HG02852 (cell line): Measurements from ENCODE around the gene EPSTI1.
A peak's percentile ranks its signal among the peaks of the same experiment; 100 is the strongest.
"Not testable (repeated sequence)": the region's sequence is repeated elsewhere in the genome, so short reads cannot be mapped to it uniquely, and the experiment has no call there.

Source experiments
- ATAC-seq: cut with Tn5 transposase; IDR thresholded peaks from one replicate; pipeline ENCODE4 v1.9.1; 2021; ENCODE audit warnings: mild to moderate bottlenecking, moderate library complexity; ENCODE audit not compliant: unreplicated experiment

EPSTI1 gene

DNA sequence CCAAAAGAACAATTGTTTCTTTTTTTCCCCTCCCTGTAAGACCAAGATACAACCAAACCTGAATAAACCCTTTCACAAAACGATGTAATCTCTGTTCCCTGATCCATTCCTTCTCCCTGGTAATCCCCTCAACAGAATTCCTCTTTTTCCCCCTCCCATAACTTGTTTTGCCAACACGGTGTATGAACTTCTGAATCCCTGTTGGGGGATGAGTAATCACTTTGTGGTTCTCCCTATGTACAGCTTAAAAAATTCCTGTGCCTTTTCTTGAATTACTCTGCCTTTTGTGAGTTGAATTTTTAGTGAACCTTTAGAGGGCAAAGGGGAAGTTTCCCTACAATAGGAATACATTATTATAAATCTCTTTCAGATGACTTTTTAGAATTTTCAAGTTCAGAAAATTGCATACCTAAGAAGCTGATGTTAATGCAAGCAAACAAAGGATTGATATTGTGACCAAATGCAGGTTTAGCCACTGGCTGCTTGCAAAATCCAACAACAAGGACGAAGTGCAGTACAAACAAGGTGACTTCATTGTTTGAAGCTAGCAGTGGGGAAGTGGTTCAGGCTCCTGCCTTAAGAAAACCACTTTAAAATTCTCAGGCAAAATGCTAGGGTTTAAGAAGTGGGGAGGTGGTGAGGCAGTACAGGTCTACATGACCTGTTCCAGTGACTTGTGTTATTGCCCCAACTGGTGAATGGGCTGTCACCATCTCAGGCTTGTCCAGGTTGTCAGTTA lies 15.0 kb upstream of the EPSTI1 start:
- no peak for ATAC-seq

DNA sequence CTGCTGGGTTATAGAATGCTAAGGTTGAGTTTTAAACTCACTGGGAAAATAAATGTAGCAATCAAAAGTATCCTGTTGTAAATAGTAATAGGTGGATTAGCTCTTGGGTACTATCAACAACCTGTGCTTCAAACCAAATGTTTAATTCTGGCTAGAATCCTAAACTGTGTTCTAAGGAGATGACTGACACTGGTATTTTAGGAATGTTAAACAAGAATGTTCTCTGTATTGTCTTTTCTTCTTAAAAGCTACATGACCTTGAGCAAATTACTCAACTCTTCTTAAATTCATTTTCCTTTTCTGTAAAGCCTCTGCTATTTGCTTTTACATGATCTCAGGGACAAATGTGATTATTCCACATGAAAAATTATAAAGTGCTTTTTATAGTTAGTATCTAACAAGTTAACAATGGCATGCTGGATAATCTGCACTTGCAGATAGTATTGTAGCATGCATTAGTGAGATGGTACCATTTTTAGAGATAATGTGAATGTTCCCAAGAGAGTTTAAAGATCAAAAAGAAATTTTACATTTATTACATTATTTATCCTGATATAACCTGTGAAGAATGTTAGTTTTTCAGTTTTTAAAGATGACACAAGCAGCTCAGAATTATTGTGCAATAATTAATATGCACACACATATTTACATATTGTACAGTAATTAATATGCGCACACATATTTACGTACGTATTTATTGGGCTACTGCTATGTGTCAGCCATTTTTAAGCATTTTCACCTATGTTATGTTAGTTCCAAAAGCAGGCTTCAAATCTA lies 13.6 kb upstream of the EPSTI1 start:
- ATAC-seq, result no peak

DNA sequence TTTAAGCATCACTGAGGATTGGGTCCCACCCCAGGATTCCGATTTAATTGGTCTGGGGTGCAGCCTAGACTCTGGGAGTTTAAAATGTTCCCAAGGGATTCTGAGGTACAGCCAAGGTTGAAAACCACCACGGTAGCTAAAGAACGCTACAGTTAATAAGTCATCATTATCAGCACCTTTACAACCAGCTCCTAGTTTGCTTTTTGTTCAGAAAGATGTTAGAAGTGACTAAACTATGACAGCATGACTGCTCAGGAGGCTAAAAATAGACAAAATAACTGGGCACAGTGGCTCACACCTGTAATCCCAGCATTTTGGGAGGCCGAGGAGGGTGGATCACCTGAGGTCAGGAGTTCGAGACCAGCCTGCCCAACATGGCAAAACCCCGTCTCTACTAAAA lies 11.7 kb upstream of the EPSTI1 start:
- no peak for ATAC-seq

- no peak for ATAC-seq
Measured at GRCh38 chr13:43003010-43003409, 11.0 kb upstream of the EPSTI1 start.

DNA sequence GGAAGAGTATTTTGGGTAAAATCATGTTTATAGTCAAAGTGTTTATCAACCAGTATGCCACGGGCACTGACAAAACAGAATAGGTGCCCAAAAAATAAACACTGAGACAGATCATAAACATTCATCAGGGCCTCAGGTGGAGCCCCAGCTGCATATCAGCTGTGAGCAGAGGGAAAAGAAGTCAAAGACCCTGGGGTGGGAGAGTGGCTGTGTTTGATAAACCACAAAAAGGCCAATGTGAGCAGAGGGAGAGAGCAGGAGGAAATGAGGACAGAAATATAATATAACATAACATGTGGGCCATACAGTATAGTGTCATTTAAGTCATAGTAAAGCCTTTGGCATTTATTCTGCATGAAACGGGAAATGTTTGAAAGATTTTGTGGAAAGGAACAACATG lies 10.0 kb upstream of the EPSTI1 start:
- no peak for ATAC-seq

- no peak for ATAC-seq
Measured at GRCh38 chr13:43000676-43001075, 8.6 kb upstream of the EPSTI1 start.

- ATAC-seq, result no peak
Measured at GRCh38 chr13:42999491-42999890, 7.5 kb upstream of the EPSTI1 start.

DNA sequence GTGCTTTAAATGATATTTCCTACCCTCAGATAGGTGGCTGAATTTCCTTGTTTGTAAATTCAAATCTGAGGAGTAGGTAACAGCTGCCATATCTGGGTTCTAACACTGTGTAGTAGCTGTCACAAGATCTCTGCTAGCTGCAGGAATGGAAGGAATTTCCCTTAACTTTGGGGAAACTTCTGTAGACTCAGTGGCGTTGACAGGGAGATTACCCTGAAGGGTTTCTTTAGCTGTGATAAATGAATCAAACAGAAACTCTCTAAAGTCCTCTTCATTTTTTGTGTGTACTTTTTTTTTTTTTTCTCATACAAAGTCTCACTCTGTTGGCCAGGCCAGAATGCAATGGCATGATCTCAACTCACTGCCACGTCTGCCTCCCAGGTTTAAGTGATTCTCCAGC lies 5.3 kb upstream of the EPSTI1 start:
- ATAC-seq, result no peak

DNA sequence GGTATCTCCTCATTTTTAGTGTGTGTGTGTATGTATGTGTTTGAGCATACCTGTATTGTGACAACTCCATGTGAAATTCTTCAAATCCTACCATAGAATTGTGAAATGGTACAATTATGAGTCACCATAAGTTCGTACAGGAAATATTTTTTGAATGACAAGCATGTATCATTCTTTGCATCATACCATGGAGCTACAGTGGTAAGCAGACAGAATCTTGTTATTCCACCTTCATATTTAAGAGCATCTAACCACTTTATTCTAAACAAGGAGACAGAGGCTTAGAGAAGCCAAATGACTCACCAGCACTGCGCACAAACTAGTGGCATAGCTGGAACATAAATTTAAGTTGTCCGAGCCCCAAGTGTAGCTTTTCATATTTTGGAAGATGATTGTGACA lies 4.5 kb upstream of the EPSTI1 start:
- ATAC-seq, result no peak

DNA sequence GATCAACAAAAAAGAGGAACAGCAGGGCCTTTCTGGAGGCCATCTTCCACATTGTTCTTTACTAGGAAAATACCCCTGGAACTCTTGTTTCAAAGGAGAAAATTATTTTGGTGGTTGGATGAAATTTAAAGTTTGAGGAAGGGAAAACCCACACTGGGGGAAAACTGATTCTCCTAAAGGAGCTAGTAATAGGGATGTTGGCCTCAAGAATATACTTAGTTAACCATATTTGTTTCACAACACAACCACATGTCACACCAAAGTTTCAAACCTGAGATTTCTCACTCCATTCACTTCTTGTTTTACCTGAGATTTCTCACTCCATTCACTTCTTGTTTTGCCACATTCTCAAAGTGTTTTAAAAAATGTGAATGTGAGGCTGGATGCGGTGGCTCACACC lies 2.8 kb upstream of the EPSTI1 start:
- ATAC-seq, result no peak

- no peak for ATAC-seq
Measured at GRCh38 chr13:42992764-42993122, 702 bp upstream of the EPSTI1 start.

DNA sequence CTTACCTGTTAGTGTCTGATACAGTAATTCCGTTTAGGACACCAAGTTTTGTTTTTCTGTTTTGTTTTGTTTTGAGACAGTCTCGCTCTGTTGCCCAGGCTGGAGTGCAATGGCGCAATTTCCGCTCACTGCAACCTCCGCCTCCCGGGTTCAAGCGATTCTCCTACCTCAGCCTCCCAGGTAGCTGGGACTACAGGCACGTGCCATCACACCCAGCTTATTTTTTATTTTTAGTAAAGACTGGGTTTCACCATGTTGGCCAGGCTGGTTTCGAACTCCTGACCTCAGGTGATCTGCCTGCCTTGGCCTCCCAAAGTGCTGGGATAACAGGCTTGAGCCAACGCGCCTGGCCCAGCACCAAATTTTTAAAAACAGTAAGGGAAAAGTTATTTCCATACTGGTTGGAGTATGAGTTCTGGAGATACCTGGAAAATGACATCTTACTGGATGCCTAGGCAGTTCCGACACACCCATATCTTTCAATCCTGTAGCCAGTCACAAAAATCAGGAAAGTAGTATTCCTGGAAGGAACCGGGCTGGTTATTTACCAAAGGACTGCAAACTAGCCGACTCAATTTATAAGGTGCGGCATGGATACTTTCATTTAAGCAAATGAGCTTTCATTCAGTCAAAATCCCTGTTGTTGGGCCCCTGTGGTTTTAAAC lies 676 bp downstream of the EPSTI1 start:
- ATAC-seq, result not testable (repeated sequence)

DNA sequence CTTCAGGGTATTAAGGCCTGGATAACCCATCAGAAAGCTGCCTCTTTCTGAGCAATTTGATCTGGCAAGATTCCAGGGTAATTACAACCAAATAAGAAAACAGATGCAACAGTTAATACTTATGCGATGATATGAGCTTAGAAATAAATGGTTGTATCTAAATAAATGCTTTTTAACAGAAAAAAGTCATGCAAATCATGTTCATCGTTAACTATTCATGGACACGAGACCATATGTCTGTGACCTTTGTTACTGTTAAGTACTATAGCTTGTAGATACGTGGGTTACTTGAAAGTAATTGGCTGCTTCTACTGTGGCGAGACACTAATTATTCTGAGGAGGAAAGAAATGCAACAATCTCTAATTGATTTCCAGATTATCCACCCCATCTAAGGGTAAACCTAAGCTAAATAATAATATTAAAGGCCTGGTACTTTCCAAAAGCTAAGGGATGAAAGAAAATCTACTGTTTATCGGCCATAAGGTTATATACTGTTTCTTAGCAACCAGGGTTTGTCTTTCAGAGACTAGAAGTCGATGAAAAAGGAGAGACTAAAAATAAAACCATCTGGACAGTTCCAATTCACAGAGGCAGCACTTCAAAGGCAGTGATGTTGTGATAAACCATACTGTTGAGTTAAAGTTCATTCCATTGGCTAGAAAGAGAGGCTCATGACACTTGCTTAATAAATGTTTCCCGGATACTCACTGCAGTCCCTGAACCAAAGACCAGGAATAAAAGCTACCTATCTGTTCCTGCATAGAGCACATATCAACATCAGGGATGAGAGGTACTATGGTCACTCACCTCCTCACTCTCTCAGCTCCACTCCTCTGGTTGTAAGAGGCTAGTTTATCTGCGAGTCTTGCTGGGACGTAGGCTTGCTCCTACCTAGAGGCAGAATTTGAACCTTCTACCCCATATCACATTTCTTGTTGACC lies 1.5 kb downstream of the EPSTI1 start:
- no peak for ATAC-seq

- ATAC-seq, result no peak
Measured at GRCh38 chr13:42986176-42986574, 5.9 kb downstream of the EPSTI1 start.

- ATAC-seq, result no peak
Measured at GRCh38 chr13:42985312-42986175, 6.5 kb downstream of the EPSTI1 start.

GRCh38 chr13:42984691-42985090 lies 7.3 kb downstream of the EPSTI1 start:
- no peak for ATAC-seq

GRCh38 chr13:42984026-42984425 lies 8.0 kb downstream of the EPSTI1 start:
- no peak for ATAC-seq

DNA sequence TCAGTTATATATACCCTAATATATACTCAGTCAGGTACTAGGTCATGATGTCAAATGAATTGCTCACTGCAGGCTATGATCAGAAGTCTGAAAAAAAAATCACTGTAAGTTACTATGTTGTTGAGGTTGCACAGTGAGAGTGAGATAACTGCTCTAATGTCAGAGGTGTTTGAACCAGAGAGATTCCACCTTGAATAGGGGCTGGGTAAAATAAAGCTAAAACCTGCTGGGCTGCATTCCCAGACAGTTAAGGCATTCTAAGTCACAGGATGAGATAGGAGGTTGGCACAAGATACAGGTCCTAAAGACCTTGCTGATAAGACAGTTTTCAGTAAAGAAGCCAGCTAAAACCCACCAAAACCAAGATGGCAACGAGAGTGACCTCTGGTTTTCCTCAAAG lies 10.2 kb downstream of the EPSTI1 start:
- ATAC-seq, result no peak

- ATAC-seq, result no peak
Measured at GRCh38 chr13:42981317-42981716, 10.7 kb downstream of the EPSTI1 start.

DNA sequence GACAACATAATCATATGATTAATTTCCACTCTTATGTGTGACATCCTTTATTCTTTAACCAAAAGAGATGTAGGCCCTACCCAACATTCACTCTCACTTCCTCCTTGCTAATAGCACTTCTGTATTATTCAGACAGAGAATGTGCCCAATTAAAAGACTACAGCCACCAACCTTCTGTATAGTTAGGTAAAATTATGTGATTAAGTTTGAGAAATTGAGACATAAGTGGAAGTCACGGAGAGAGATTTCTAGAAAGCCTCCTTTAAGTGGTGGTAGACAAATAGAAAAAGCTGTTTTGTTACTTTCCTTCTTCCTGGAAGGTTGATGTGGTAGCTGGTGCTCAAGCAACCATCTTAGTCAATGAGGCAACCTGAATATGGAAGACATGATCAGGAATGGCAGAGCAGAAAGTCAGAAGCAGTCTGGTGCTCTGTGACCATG lies 14.8 kb downstream of the EPSTI1 start:
- peak; percentile 56 for ATAC-seq
